GM21515 (cell line): Measurements from ENCODE around the gene UGT1A10.
"Not testable (repeated sequence)": the region's sequence is repeated elsewhere in the genome, so short reads cannot be mapped to it uniquely, and the experiment has no call there.

Source experiments
- ATAC-seq: cut with Tn5 transposase; IDR thresholded peaks from one replicate; pipeline ENCODE4 v1.9.1; 2021; ENCODE audit not compliant: unreplicated experiment

The UGT1A10 gene

GRCh38 chr2:233736868-233737653 lies 100.8 kb downstream of the UGT1A10 start:
- ATAC-seq = not testable (repeated sequence)

GRCh38 chr2:233740870-233741269 lies 104.6 kb downstream of the UGT1A10 start:
- no peak for ATAC-seq

GRCh38 chr2:233743464-233744259 lies 107.4 kb downstream of the UGT1A10 start:
- no peak for ATAC-seq

GRCh38 chr2:233745073-233745755 lies 109.0 kb downstream of the UGT1A10 start:
- no peak for ATAC-seq

GRCh38 chr2:233745838-233746237 lies 109.6 kb downstream of the UGT1A10 start:
- ATAC-seq = not testable (repeated sequence)

GRCh38 chr2:233746475-233747282 lies 110.4 kb downstream of the UGT1A10 start:
- ATAC-seq = no peak

GRCh38 chr2:233747283-233747544 lies 111.0 kb downstream of the UGT1A10 start:
- ATAC-seq = no peak

GRCh38 chr2:233750689-233751088 lies 114.4 kb downstream of the UGT1A10 start:
- ATAC-seq = not testable (repeated sequence)

GRCh38 chr2:233751212-233752009 lies 115.2 kb downstream of the UGT1A10 start:
- ATAC-seq = not testable (repeated sequence)

GRCh38 chr2:233754872-233755611 lies 118.8 kb downstream of the UGT1A10 start:
- no peak for ATAC-seq

GRCh38 chr2:233756429-233757081 lies 120.3 kb downstream of the UGT1A10 start:
- no peak for ATAC-seq

- no peak for ATAC-seq
Measured at GRCh38 chr2:233758141-233758540, 121.9 kb downstream of the UGT1A10 start.

GRCh38 chr2:233758849-233759248 lies 122.6 kb downstream of the UGT1A10 start:
- ATAC-seq = no peak

GRCh38 chr2:233760043-233760442 lies 123.8 kb downstream of the UGT1A10 start, which contains the start of gene UGT1A1:
UGT1A1 (plus strand) TSS chr2:233760270; CDS start chr2:233760288, 18 bp downstream.
- ATAC-seq = no peak

- ATAC-seq = no peak
Measured at GRCh38 chr2:233761040-233761769, 125.0 kb downstream of the UGT1A10 start.

- ATAC-seq = no peak
Measured at GRCh38 chr2:233764264-233764663, 128.0 kb downstream of the UGT1A10 start.

GRCh38 chr2:233764761-233765160 lies 128.5 kb downstream of the UGT1A10 start:
- no peak for ATAC-seq

- ATAC-seq = no peak
Measured at GRCh38 chr2:233766416-233766815, 130.2 kb downstream of the UGT1A10 start.
